WTC11 (cell line): Measurements from ENCODE around the gene SH3RF2. TPM values are rescaled to one million over a fixed set of nuclear protein-coding genes. Genes with fewer than 3 reads are reported as not detected.

Experiments used
- ATAC-seq: fragments of 200-7000 bp; cut with Tn5 transposase; 2 replicates; pipeline ENCODE4 v1.10.0; 2021; ENCODE audit warnings: mild to moderate bottlenecking, moderate library complexity
- CTCF ChIA-PET: fragments of 300-600 bp; sonication (Branson Sonifier 250); formaldehyde crosslinking; loops from one replicate; lab custom pipeline; 2021; ENCODE audit warnings: antibody characterized with exemption; lab: Charles Lee
- POLR2A ChIA-PET: fragments of 350-600 bp; sonication (Branson Sonifier 250); formaldehyde crosslinking; loops from one replicate; lab custom pipeline; 2021; ENCODE audit warnings: antibody characterized with exemption; lab: Charles Lee
- DNase-seq: peaks from one replicate; pipeline ENCODE4 v3.0.0; 2021; ENCODE audit warnings: low spot score
- H3K27ac Mint-ChIP-seq: 2 replicates; pipeline ENCODE4 v1.8.0; 2021; ENCODE audit warnings: mixed read lengths
- H3K27me3 Mint-ChIP-seq: 2 replicates; pipeline ENCODE4 v1.8.0; 2021; ENCODE audit warnings: low read depth, mild to moderate bottlenecking, moderate library complexity, mixed read lengths
- H3K36me3 Mint-ChIP-seq: 2 replicates; pipeline ENCODE4 v1.8.0; 2021; ENCODE audit warnings: mixed read lengths
- H3K4me1 Mint-ChIP-seq: 2 replicates; pipeline ENCODE4 v1.8.0; 2022; ENCODE audit warnings: mixed read lengths
- H3K4me3 Mint-ChIP-seq: 2 replicates; pipeline ENCODE4 v1.8.0; 2021; ENCODE audit warnings: mild to moderate bottlenecking, moderate library complexity, mixed read lengths
- H3K9me3 Mint-ChIP-seq: 2 replicates; pipeline ENCODE4 v1.8.0; 2021; ENCODE audit warnings: mixed read lengths
- ATF3 ChIP-seq: sonication (generic); formaldehyde crosslinking; conservative IDR thresholded peaks from 2 replicates; pipeline ENCODE4 v1.8.1; 2022; ENCODE audit warnings: mild to moderate bottlenecking, missing genetic modification reagents
- ATF6 ChIP-seq: sonication (generic); formaldehyde crosslinking; IDR thresholded peaks from 2 replicates; pipeline ENCODE4 v1.8.1; 2023; ENCODE audit warnings: mild to moderate bottlenecking, missing genetic modification reagents
- CREB1 ChIP-seq: sonication (generic); formaldehyde crosslinking; IDR thresholded peaks from 2 replicates; pipeline ENCODE4 v1.8.0; 2023; ENCODE audit warnings: mild to moderate bottlenecking, missing genetic modification reagents
- E2F4 ChIP-seq: sonication (generic); formaldehyde crosslinking; IDR thresholded peaks from 2 replicates; pipeline ENCODE4 v1.8.1; 2022; ENCODE audit warnings: low read depth, mild to moderate bottlenecking, moderate library complexity, missing genetic modification reagents, borderline replicate concordance
- ERG ChIP-seq: fragments of 250-450 bp; sonication (Bioruptor Pico); IDR thresholded peaks from 2 replicates; pipeline ENCODE4 v1.8.0; 2021; ENCODE audit warnings: mild to moderate bottlenecking
- ETV6 ChIP-seq: sonication (generic); formaldehyde crosslinking; IDR thresholded peaks from 2 replicates; pipeline ENCODE4 v1.8.1; 2022; ENCODE audit warnings: mild to moderate bottlenecking, missing genetic modification reagents
- FOXP1 ChIP-seq: sonication (generic); formaldehyde crosslinking; IDR thresholded peaks from 2 replicates; pipeline ENCODE4 v1.8.0; 2022; ENCODE audit warnings: missing genetic modification reagents, mild to moderate bottlenecking, moderate library complexity, borderline replicate concordance
- HMGA2 ChIP-seq: fragments of 250-450 bp; sonication (Bioruptor Pico); IDR thresholded peaks from 2 replicates; pipeline ENCODE4 v1.4.0; 2021; ENCODE audit warnings: mild to moderate bottlenecking, moderate library complexity
- MAX ChIP-seq: sonication (generic); formaldehyde crosslinking; IDR thresholded peaks from 2 replicates; pipeline ENCODE4 v1.8.0; 2022; ENCODE audit warnings: mild to moderate bottlenecking, missing genetic modification reagents
- MYBL2 ChIP-seq: sonication (generic); formaldehyde crosslinking; IDR thresholded peaks from 2 replicates; pipeline ENCODE4 v1.8.1; 2023; ENCODE audit warnings: mild to moderate bottlenecking, moderate library complexity, missing genetic modification reagents
- NR1H2 ChIP-seq: sonication (generic); formaldehyde crosslinking; IDR thresholded peaks from 2 replicates; pipeline ENCODE4 v1.9.0; 2021; ENCODE audit warnings: mild to moderate bottlenecking, moderate library complexity, missing genetic modification reagents
- OVOL2 ChIP-seq: fragments of 250-450 bp; sonication (Bioruptor Pico); IDR thresholded peaks from 2 replicates; pipeline ENCODE4 v1.9.0; 2021; ENCODE audit warnings: mild to moderate bottlenecking, borderline replicate concordance
- PREB ChIP-seq: sonication (generic); formaldehyde crosslinking; IDR thresholded peaks from 2 replicates; pipeline ENCODE4 v1.8.1; 2022; ENCODE audit warnings: mild to moderate bottlenecking, missing genetic modification reagents, moderate library complexity, borderline replicate concordance
- SP1 ChIP-seq: sonication (generic); formaldehyde crosslinking; conservative IDR thresholded peaks from 2 replicates; pipeline ENCODE4 v1.8.1; 2022; ENCODE audit warnings: missing genetic modification reagents
- TCF7 ChIP-seq: sonication (generic); formaldehyde crosslinking; IDR thresholded peaks from 2 replicates; pipeline ENCODE4 v1.8.0; 2022; ENCODE audit warnings: mild to moderate bottlenecking, low read depth, missing genetic modification reagents, moderate library complexity
- USF1 ChIP-seq: sonication (generic); formaldehyde crosslinking; IDR thresholded peaks from 2 replicates; pipeline ENCODE4 v1.8.0; 2022; ENCODE audit warnings: mild to moderate bottlenecking, missing genetic modification reagents
- USF2 ChIP-seq: sonication (generic); formaldehyde crosslinking; IDR thresholded peaks from 2 replicates; pipeline ENCODE4 v1.8.1; 2023; ENCODE audit warnings: mild to moderate bottlenecking, missing genetic modification reagents, moderate library complexity
- ZMAT4 ChIP-seq: fragments of 250-450 bp; sonication (Bioruptor Pico); IDR thresholded peaks from 2 replicates; pipeline ENCODE4 v1.9.0; 2021; ENCODE audit warnings: mild to moderate bottlenecking
- ZNF138 ChIP-seq: sonication (generic); formaldehyde crosslinking; conservative IDR thresholded peaks from 2 replicates; pipeline ENCODE4 v1.8.1; 2022; ENCODE audit warnings: mild to moderate bottlenecking, moderate library complexity, missing genetic modification reagents
- ZNF317 ChIP-seq: sonication (generic); formaldehyde crosslinking; IDR thresholded peaks from 2 replicates; pipeline ENCODE4 v1.8.1; 2023; ENCODE audit warnings: low read depth, mild to moderate bottlenecking, moderate library complexity, missing genetic modification reagents, borderline replicate concordance
- ZNF416 ChIP-seq: fragments of 250-450 bp; sonication (Bioruptor Pico); IDR thresholded peaks from 2 replicates; pipeline ENCODE4 v1.9.0; 2021; ENCODE audit warnings: mild to moderate bottlenecking, inconsistent platforms
- ZNF425 ChIP-seq: fragments of 250-450 bp; sonication (Bioruptor Pico); conservative IDR thresholded peaks from 2 replicates; pipeline ENCODE4 v1.9.0; 2021; ENCODE audit warnings: mild to moderate bottlenecking
- total RNA-seq: library from RNA; stranded (reverse); gene quantifications from 3 replicates; pipeline ENCODE4 v1.2.3, GENCODE V29; 2021

Gene SH3RF2
- total RNA-seq, 1 experiment from 2014 or later = 0.83 TPM

- Mint-ChIP-seq H3K9me3 (no peaks in the 10 kb centered on the region), H3K36me3 (no peaks in the 10 kb centered on the region), H3K27me3 (no peaks in the 10 kb centered on the region), H3K4me3 (no peak overlapping the region), H3K4me1 (peaks cover 2% of the 10 kb centered on the region; the same call in 1 of the 2 replicates), H3K27ac (no peak overlapping the region)
- POLR2A ChIA-PET = no interaction called here
- CTCF ChIA-PET = interaction anchor here (0.7 kb wide), 1 partner anchor 236 kb away, joined by 3 read pairs; no protein-coding TSS in a partner anchor
- DNase-seq (no peak), ATAC-seq (no peak)
- TF ChIP-seq ZNF416 (CRISPR knock-in tag) (no peak), ATF6 (CRISPR knock-in tag) (no peak), E2F4 (CRISPR knock-in tag) (no peak), ATF3 (no peak), ZMAT4 (CRISPR knock-in tag) (no peak), MAX (CRISPR knock-in tag) (no peak), CREB1 (CRISPR knock-in tag) (no peak), SP1 (no peak), PREB (no peak), OVOL2 (no peak), TCF7 (CRISPR knock-in tag) (no peak), HMGA2 (CRISPR knock-in tag) (no peak), FOXP1 (CRISPR knock-in tag) (no peak), NR1H2 (no peak), ERG (CRISPR knock-in tag) (no peak), MYBL2 (no peak)
Observed at GRCh38 chr5:146047396-146047795, 111.0 kb downstream of the SH3RF2 start.

- H3K27ac Mint-ChIP-seq = no peak overlapping the region
- peaks cover 2% of the 10 kb centered on the region; the same call in 1 of the 2 replicates for H3K4me1 Mint-ChIP-seq
- no peaks in the 10 kb centered on the region for H3K36me3 Mint-ChIP-seq
- TF ChIP-seq ETV6 (CRISPR knock-in tag) = no peak
- TF ChIP-seq ZNF317 (CRISPR knock-in tag) = no peak
- TF ChIP-seq SP1 = no peak
- no peak for TF ChIP-seq ZNF425 (CRISPR knock-in tag)
- TF ChIP-seq USF2 (CRISPR knock-in tag) = peak; percentile 59
- TF ChIP-seq ZNF138 (CRISPR knock-in tag) = no peak
- peak; percentile 50; the same call in 1 of the 2 replicates for TF ChIP-seq USF1 (CRISPR knock-in tag)
Observed at GRCh38 chr5:146048994-146049703, 112.8 kb downstream of the SH3RF2 start.

More at GRCh38 chr5:146048994-146049703, 112.8 kb downstream of the SH3RF2 start:
- ATAC-seq = peak; percentile 84
- no peaks in the 10 kb centered on the region for H3K9me3 Mint-ChIP-seq
- POLR2A ChIA-PET = no interaction called here
- H3K27me3 Mint-ChIP-seq = no peaks in the 10 kb centered on the region
- H3K4me3 Mint-ChIP-seq = no peak overlapping the region
- peak; percentile 64 for DNase-seq
- CTCF ChIA-PET = interaction anchor here (1.3 kb wide), 1 partner anchor 15 kb away, joined by 4 read pairs; no protein-coding TSS in a partner anchor
